ENCODE data around the gene SLC5A9.
"Not testable (repeated sequence)": the region's sequence is repeated elsewhere in the genome, so short reads cannot be mapped to it uniquely, and the experiment has no call there.

Gene SLC5A9

DNA sequence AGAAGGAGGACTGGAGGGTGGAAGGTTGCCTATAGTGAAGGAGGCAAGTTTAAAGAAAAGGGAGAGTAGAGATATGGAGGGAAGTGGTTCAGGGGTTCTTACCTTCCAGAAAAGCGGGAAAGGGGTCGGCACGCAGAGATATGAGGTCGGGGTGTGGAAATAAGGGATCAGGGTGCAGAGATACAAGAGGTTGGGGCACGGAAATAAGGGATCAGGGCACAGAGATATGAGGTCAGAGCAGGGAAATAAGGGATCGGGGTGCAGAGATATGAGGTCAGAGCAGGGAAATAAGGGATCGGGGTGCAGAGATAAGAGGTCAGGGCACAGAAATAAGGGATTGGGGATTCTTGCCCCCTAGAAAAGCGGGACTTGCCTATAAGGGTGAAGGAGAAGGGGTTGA, 9.1 kb upstream of the SLC5A9 start:
- not testable (repeated sequence) for DNase-seq (ENCODE audit: low read depth in 2 of 3, low spot score in 1 of 3)

DNA sequence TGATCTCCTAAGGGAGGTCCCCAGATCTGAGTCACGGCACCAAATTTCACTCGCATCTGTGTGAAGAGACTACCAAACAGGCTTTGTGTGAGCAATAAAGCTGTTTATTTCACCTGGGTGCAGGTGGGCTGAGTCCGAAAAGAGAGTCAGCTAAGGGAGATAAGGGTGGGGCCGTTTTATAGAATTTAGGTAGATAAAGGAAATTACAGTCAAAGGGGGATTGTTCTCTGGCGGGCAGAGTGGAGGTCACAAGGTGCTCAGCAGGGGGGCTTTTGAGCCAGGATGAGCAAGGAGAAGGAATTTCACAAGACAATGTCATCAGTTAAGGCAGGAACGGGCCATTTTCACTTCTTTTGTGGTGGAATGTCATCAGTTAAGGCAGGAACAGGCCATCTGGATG, 8.2 kb upstream of the SLC5A9 start:
- not testable (repeated sequence) for DNase-seq (ENCODE audit: low read depth in 2 of 3, low spot score in 1 of 3)

DNA sequence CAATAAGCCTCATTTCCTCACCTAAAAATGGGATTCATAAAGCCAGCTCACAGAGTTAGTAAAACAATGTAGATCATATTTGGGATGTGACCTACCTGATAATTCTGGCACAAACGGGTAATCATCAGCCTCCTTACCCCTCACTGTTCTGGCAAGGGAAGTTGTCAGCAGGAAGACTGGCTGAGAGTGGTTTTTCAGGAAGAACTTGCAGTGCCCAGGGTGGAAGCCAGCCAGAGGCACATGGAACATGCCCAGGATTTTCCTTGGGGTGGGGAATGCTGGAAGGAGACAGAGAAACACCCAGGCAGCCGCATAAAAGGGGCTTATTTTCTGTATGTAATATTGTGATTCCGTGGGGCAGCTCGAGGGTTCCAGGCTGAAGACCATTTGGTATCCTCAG, 7.7 kb upstream of the SLC5A9 start:
- no peak for DNase-seq (ENCODE audit: low read depth in 2 of 3, low spot score in 1 of 3)

- no peak for DNase-seq (ENCODE audit: low read depth in 2 of 3, low spot score in 1 of 3)
Observed at GRCh38 chr1:48215222-48215621, 7.3 kb upstream of the SLC5A9 start.

GRCh38 chr1:48215889-48216288, 6.6 kb upstream of the SLC5A9 start:
- no peak for DNase-seq (ENCODE audit: low read depth in 2 of 3, low spot score in 1 of 3)

DNA sequence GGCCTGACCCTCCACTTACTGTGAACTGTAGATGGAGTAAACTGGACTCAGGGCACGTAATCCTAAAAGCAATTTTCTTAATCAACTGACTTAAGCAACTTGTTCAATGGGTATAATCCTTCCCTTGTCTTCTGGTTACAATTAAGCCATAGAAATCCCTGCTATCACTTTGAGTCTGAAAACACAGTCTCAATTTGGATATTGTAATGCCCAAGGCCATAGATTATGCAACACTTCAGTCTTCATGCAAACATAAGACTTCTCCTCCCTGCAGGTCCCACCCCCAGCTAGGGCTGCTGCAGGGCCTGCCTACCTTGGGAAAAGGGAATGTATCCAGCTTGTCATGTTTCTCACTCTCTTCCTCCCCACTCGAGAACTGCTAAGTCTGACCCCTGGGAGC, 6.2 kb upstream of the SLC5A9 start:
- DNase-seq (ENCODE audit: low read depth in 2 of 3, low spot score in 1 of 3) = no peak

DNA sequence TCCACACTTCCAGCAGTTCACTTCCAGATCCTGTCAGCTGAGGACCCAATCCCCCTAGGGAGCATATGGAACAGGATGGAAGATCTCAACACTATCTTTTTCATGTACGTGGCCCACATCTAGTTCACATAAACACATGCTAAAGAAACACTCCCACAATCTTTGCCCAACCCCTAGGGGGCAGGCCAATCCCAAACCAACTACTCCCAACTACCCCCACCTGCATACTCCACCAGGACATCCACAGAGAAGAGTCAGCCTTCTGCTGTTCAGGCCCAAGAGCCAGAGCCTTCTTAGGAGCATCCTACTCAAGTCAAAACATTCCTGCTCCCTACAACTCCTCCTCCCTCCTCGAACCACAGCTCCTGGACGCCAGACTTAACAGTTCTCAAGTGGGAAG, 5.6 kb upstream of the SLC5A9 start:
- DNase-seq (ENCODE audit: low read depth in 2 of 3, low spot score in 1 of 3) = no peak

DNA sequence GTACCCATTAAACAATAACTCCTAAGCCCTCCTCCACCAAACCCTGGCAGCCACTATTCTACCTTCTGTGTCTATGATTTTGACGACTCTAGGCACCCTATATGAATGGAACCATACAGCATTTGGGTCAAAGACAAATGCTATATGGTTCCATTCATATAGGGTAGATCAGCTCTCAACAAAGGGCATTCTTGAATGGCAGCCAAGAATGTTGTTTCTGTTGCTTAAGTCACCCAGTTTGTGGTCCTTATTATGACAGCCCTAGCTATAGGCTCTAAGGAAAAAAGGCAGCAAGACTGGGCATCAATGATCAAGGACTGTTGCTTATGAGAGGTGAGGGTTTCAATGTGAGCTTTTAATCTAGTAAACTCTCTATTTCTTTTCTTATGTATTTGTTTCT, 4.7 kb upstream of the SLC5A9 start:
- DNase-seq (ENCODE audit: low read depth in 2 of 3, low spot score in 1 of 3) = no peak

GRCh38 chr1:48219803-48220202, 2.7 kb upstream of the SLC5A9 start:
- DNase-seq (ENCODE audit: low read depth in 2 of 3, low spot score in 1 of 3) = no peak

- no peak for DNase-seq (ENCODE audit: low read depth in 2 of 3, low spot score in 1 of 3)
Observed at GRCh38 chr1:48221122-48221521, 1.4 kb upstream of the SLC5A9 start.

GRCh38 chr1:48221657-48222056, 859 bp upstream of the SLC5A9 start:
- DNase-seq (ENCODE audit: low read depth in 2 of 3, low spot score in 1 of 3) = no peak

DNA sequence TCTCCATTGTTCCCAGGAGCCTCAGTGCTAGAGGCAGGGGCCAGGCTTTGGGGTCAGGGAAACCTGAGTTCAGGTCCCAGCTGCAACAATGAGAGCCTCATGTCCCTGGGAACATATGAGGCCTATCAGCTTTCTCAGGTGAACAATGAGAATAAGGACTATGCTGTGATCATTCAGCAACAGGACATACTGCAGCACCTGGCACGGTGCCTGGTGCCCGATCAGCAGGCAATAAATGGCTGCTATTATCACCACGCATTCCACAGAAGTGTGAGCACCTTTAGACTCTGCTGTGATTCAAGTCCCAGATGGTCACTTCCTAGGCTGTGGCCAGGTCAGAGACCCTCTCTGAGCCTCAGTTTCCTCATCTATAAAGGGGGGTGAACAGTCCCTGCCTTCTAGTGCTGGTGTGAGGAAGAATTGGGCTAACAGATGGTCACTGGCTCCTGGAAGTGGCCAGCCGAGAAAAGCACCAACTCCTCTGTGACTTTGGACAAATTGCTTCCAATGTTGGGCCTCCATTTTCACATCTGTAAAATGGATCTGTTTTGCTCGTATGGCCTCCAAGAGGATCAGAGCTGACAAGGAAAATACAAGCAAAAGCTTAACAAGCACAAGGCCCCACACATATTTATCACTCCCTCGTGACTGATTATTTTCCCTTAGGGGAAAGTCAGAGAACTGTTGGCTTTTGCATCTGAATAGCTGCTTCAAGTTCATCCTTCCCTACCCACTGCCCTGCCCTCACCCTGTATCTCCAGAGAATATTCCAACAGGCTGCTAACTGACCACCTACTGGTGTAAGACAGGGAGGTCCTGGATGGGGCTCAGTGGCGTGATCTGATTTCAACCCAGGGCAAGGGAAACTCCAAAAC, 1.1 kb downstream of the SLC5A9 start:
- no peak for DNase-seq (ENCODE audit: low read depth in 2 of 3, low spot score in 1 of 3)

DNA sequence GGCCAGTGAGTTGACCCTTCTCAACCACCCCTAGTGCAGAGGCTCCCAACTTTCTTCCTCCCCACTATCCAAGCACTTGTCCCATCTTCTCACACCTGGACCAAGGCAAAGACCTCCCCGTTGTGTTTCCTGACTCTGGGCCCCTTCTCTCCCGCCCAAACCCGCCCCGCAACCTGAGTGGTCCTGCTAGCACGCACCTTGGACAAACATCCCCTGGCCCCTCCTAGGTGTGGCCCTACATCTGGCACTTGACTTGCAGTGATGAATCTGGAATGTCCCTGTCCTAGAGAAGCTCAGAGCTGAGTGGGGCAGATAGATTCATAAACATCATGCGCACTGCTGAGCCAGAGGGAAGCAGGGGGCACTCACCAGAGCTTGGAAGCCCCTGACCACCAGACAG, 2.3 kb downstream of the SLC5A9 start:
- no peak for DNase-seq (ENCODE audit: low read depth in 2 of 3, low spot score in 1 of 3)

DNA sequence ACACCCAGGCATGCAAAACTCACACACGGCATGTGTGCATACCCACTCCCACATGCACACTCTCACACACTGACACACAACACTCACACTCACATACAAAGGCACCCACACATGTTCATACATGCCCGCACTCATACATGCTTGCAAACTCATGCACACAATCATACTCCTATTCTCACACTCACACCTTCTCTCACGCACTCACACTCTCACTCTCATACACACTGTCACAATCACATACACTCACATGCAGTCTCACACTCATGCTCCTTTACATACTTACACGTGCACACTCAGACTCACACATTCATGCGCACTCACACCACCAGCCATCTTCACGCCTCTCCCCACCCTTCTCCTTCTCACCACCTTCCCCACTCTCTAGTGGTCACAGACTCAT, 3.1 kb downstream of the SLC5A9 start:
- DNase-seq (ENCODE audit: low read depth in 2 of 3, low spot score in 1 of 3) = no peak

GRCh38 chr1:48227165-48228013, 4.9 kb downstream of the SLC5A9 start:
- no peak for DNase-seq (ENCODE audit: low read depth in 2 of 3, low spot score in 1 of 3)

GRCh38 chr1:48228156-48228555, 5.6 kb downstream of the SLC5A9 start:
- DNase-seq (ENCODE audit: low read depth in 2 of 3, low spot score in 1 of 3) = no peak

DNA sequence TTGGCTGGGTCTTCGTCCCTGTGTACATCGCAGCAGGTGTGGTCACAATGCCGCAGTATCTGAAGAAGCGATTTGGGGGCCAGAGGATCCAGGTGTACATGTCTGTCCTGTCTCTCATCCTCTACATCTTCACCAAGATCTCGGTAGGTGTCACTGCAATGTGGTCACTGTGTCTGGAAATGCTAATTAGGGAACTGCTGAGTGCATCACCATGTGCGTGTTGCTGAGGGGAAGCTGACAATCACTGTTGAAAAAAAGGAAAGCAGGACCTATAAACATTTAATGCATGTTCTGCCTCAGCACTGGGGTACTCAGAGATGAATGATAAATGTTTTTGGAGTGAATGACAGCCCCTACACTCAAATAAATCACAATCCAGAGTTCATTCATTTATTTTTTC, 6.8 kb downstream of the SLC5A9 start:
- no peak for DNase-seq (ENCODE audit: low read depth in 2 of 3, low spot score in 1 of 3)

DNA sequence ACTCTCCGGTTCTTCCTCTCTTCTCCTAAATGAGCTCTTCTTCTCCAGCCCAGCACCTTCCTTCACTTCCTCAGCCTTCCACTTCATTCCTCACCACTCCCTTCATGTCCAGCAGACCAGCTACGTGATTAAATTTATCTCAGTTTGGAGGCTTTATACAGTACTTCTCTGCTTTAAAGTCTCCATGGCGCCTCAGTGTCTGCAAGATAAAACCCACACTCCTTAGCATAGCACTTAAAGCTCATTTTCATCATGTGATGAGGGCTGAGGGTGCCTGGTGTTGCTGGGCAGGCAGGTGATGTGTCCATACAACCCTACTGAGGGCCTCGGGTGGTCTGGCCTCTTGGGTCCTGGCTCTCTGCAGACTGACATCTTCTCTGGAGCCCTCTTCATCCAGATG, 7.7 kb downstream of the SLC5A9 start:
- no peak for DNase-seq (ENCODE audit: low read depth in 2 of 3, low spot score in 1 of 3)

DNA sequence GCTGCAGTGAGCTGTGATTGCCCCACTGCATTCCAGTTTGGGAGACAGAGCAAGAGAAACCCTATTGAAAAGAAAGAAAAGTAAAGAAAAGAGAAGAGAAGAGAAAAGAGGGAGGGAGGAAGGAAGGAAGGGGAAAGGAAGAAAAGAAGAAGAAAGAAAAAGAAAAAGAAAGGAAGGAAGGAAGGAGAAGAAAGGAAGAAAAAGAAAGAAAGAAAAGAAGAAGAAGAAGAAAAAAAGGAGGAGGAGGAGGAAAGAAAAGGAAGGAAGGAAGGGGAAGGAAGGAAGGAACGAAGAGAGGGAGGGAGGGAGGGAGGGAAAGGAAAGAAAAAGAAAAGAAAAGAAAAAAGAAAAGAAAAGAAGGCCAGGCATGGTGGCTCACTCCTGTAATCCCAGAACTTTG, 10.2 kb downstream of the SLC5A9 start:
- DNase-seq (ENCODE audit: low read depth in 2 of 3, low spot score in 1 of 3) = no peak

DNA sequence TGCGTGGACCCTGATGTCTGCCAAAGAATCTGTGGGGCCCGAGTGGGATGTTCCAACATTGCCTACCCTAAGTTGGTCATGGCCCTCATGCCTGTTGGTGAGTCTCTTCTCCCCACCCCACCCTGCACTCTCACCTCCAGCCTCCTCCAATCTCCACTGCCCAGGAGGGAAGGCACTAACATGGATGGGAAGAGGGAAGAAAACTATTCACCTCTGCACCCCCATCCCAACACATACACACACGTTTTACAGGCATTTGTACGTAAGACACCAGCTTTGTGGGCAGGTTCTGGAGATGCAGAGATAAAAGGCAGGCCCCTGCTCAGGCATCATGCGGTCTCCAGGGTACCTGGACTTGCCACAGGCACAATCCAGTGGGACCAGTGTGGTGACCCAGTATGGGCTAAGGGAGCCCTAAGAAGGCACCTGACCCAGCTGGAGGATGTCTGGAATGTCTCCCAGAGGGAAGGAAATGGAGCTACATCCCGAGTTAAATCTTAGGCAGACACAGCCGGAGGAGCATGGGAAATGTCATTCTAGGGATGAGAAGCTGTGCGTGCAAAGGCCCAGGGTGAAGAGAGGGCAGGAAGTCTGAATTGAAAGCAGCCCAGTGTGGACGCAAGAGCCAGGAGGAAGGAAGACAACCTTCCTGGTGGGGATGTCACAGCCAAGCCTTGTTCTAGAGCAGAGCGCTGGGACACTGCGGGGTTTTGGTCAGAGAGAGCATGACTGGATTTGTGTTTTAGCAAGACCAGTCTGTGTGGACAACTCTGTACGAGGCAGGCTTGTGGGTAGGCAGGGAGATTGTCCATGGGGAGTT, 11.4 kb downstream of the SLC5A9 start:
- DNase-seq (ENCODE audit: low read depth in 2 of 3, low spot score in 1 of 3) = no peak

- no peak for DNase-seq (ENCODE audit: low read depth in 2 of 3, low spot score in 1 of 3)
Observed at GRCh38 chr1:48235652-48236051, 13.1 kb downstream of the SLC5A9 start.

Measured in stimulated activated CD4-positive, alpha-beta T cell treated with anti-CD3 and anti-CD28 coated beads, Interleukin-12 subunit alpha, Interleukin-12 subunit beta, amount 100 ng/mL, for 48 hours (primary cell).